GM18507 (cell line): Measurements from ENCODE around the gene CHD9.
"Not testable (repeated sequence)": the region's sequence is repeated elsewhere in the genome, so short reads cannot be mapped to it uniquely, and the experiment has no call there.

ENCODE experiments used
- DNase-seq: peaks from one replicate; pipeline ENCODE4 v3.0.0; 2011; ENCODE audit warnings: low read depth; ENCODE audit not compliant: insufficient read length; ENCODE audit errors: extremely low spot score
- FAIRE-seq: peaks from 2 replicates; lab custom pipeline; 2011; peaks lifted over from hg19 to GRCh38; lab: Jason Lieb, UNC

The CHD9 gene

DNA sequence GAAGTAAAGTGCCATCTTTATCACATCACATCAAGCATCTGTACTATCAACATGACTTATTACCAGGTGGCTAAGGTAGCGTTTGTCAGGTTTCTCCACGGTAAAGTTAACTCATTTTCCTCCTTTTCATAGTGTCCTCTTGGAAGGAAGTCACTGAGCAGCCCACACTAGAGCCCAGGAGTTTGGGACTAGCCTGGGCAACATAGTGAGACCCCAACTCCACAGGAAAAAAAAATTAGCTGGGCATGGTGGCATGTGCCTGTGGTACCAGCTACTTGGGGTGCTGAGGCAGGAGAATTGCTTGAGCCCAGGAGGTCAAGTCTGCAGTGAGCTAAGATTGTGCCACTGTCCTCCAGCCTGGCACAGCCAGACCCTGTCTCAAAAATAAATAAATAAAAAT is 12.9 kb downstream of the CHD9 start:
- no peak for FAIRE-seq
- DNase-seq: no peak

DNA sequence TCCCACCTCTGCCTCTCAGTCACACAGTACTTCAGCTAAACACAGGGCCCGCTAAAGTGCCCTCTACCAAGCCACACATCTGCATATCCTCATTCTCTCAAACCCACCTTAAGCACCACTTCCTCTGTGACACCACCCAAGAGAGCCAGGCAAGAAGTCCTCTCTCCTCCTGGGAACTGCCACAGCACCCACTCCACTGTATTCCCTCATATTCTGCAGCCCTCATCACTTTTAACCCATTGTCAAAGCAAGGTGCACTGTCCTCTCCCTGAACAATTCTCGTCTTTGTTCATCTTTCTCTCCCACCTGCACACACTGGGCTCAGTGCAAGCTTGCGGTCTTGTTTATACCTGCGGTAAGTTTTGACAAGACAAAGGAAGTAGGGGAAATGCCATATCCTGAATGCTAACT is 13.6 kb downstream of the CHD9 start:
- DNase-seq (no peak), FAIRE-seq (peak; percentile 75)

DNA sequence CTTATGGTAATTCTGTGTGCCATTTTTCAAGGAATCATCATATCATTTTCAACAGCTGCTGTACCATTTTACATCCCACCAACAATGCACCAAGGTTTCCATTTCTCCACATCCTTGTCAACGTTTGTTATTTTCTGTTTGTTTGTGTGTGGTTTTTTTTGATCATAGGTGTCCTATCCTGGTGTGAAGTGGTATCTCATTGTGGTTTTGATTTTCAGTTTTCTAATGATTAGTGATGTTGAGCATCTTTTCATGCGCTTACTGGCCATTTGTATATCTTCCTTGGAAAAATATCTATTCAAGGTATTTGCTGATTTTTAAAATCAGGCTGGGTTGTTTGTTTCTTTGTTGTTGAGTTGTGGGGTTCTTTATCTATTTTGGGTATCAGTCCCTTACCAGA is 15.0 kb downstream of the CHD9 start:
- peak; percentile 51 for FAIRE-seq
- DNase-seq: no peak

DNA sequence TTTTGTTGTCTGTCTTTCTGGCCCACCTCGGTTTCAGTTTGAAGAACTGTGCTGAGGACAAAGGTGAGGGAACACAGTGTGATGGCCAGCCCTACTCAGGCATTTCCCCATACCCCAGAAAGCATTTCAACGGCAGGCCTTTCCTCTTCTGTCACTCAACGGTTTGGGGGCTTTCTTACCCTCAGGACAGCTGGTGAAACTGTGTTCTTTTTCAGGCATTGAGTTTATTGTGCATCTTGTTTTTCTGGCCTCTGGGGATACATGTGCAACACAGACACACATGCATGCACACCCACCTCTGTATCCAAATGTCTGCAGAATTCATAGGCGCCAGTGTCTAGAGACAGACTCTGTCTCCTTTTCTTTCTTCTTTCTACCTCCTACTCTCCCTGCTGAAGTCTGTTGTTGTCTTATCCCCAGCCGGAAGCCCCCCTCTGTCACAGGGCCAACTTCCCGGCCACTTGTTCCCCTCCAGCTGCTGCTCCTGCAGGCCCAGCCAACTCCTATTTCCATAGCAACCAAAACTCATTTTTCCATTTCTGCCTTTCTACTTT is 17.0 kb downstream of the CHD9 start:
- DNase-seq (no peak), FAIRE-seq (peak; percentile 81)

- no peak for FAIRE-seq
Observed at GRCh38 chr16:53073022-53073421, 18.2 kb downstream of the CHD9 start.

DNA sequence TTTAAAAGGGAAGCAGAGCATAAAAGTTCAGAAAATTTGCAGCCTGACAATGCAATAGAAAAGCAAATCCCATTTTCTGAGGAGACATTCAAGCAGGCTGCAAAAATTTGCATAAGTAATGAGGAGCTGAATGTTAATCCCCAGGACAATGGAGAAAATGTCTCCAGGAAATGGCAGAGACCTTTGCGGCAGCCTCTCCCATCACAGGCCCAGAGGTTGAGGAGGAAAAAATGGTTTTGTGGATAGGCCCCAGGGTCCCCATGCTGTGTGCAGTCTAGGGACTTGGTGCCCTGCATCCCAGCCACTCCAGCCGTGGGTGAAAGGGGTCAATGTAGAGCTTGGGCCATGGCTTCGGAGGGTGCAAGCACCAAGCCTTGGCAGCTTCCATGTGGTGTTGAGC is 19.5 kb downstream of the CHD9 start:
- DNase-seq, FAIRE-seq: not testable (repeated sequence)

More at GRCh38 chr16:53073022-53073421, 18.2 kb downstream of the CHD9 start:
- no peak for DNase-seq

- FAIRE-seq, DNase-seq: not testable (repeated sequence)
Observed at GRCh38 chr16:53075461-53075860, 20.7 kb downstream of the CHD9 start.

GRCh38 chr16:53078247-53078646 is 23.5 kb downstream of the CHD9 start:
- DNase-seq (no peak), FAIRE-seq (no peak)

- FAIRE-seq (no peak), DNase-seq (no peak)
Observed at GRCh38 chr16:53078765-53079485, 24.1 kb downstream of the CHD9 start.

DNA sequence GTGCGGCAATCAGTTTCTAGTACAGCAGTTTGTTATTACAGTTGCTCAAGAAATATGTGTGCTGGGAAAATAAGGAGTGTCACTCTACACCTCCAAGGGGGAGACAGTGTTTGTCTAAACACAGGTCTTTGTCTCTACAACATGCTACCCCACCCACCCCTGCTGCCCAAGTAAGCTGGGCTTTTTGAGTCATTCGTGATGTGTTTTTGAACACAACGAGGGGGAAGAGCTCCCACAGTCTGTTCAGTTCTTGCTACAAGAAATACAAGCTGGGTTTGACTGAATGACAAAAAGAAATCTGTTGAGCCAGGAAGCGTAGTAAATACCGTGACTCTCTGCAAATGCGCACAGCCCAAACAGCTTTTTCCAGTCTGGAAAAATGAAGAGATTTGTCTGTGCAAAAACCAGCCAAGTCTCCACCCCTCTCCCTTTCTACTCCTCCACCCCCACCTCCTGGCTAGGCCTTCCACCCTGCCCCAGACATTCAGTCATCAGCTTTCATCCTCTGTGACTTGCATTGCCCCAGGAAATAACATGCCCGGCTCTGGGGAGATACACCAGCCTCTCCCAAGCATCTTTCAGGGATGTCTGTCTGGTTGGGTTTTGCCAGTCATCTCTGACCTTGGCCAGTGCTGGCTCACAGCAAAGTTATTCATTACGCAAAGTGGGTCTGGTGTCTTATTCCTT is 25.7 kb downstream of the CHD9 start:
- DNase-seq (no peak), FAIRE-seq (no peak)

DNA sequence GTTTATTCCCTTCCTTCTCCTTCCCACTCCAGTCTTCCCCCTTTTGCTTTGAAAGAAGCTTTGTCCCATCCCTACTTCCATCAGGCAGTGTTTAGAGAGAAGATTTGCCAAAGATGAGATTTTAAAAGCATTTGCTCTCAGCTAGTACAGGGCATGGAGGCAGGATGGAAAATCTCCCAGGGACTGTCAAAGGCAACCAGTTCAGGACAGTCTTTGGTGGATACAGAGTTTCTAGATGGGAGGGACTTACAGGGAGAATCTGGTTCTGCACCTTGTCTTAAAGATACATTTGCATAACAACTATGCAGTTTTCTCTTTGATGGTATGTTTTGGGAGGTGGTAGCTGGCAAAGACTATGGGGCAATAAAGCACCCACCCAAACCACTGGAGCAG is 26.2 kb downstream of the CHD9 start:
- no peak for FAIRE-seq

GRCh38 chr16:53081686-53082407 is 27.1 kb downstream of the CHD9 start:
- FAIRE-seq: no peak
- no peak for DNase-seq

More for the DNA sequence above, 26.2 kb downstream of the CHD9 start:
- DNase-seq: no peak

DNA sequence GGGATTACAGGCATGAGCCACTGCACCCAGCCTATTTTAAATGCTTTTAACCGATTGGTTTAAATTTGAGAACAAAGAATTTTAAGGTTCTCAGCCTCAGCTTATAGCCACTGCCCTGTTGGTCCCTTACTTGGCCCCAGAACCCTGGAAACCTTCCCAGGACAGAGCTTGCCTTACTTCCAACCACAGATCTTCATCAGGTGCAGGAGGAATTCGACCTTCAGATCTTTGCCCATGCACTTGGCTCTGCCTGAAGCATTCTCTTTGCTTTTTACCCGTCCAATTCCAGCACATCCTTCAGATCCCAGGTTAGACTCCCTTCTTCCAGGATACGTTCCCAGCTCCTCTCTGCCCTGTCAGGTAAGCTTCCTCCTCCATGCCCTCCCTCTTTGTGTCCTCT is 27.7 kb downstream of the CHD9 start:
- no peak for DNase-seq
- FAIRE-seq: no peak

- FAIRE-seq (no peak), DNase-seq (no peak)
Observed at GRCh38 chr16:53083119-53083518, 28.3 kb downstream of the CHD9 start.

DNA sequence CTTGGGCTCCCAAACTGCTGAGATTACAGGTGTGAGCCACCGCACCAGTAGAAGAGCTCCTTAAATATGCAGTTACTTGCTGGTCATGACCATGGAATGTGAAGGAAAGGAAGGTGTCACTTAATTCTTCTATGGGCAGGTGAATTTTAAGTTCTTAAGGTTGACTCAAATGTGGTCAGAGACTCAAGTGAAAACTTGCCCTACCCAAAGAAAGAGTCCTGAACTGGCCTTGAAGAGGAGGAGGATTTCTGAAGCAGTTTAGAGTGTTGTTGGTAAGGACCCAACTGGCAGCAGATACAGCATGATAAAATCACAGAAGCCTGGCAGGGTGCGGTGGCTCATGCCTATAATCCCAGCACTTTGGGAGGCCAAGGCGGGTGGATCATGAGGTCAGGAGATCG is 29.4 kb downstream of the CHD9 start:
- FAIRE-seq (no peak), DNase-seq (no peak)

DNA sequence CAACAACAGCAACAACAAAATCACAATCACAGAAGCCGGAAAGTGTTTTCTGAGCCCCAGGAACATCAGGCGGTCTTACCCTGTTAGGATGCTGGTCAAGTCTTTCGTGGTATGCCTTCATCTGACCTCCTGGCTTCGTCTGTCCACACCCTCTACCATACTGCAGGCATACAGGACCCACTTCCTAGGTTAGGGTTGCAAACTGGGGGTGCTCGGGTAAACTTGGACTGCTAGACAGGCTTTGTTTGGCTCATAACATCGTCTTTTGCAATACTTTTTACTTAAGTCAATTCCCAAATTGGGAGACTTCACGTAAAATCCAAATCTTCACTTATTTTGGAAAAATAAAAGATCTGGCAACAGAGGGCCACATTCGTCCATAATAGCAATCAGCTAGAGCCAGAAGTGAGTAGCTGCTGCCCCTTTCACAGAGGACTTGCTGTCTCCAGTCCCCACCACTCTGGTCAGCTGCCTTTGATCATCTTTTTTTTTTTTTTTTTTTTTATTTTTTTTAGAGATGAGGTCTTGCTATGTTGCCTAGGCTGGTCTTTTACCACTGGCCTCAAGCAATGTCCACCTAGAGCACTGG is 30.0 kb downstream of the CHD9 start:
- no peak for FAIRE-seq
- DNase-seq: no peak

DNA sequence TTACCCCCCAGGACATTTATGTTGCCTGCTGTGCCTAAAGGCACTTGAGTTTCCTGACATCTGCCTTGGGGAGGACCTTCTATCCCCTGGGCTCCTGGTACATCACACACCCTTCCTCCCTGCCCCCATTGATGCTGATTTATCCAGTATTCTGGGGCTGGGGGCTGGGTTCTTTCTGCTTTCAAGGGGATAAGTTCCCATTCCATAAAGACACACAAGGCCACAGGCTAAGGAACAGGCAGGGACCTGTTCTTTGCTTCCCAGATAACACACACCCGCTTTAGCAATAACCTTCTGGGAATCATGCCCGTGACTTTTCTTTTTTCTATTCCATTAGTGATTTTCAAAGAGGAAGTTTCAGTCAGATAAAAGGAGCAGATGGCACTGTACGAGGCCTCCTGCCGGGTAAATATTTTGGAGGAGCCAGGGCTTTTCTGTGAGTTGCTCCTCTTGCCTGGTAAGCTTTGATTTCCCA is 30.6 kb downstream of the CHD9 start:
- DNase-seq (no peak), FAIRE-seq (no peak)

DNA sequence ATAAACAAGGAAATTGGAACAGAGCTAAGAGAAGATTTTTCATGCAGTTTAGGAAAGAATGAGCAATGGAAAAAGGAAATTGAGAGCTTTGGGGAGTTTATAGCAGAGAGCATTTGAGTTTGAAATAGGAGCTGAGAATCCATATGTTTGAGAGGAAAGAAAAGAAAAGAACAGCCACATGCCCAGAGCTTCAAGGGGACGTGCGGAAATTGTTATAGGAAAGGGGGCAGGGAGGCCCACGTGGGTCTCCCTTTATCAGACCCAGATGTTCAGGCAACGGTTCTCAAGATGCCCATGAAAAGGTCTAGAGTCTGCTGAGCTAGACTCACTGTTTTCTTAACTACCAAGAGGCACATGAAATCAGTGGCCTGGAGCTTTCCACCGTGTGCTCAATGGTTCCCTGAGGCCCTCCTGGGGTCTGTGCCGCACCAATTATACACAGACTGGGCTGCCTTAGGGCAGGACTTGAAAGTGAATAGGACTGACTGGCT is 31.2 kb downstream of the CHD9 start:
- FAIRE-seq (no peak), DNase-seq (no peak)

DNA sequence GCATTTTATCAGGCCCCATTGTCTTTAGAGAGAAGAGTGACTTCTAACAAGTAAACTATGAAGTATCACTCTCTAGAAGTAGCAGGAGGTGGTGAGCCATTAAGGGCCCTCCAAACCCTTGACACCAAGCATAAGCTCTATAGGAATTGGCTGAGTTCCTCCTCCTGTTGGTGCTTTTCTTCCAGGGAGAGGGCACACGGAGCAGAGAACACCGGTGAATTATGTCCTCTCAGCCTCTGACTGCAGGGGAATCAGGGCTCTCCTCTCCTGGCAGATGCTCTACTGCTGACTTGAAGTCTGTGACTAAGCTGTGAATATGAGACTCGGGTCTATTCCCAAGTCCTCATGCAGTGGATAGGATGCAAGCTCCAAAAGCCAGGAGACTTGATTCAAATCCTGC is 32.3 kb downstream of the CHD9 start:
- DNase-seq: no peak
- no peak for FAIRE-seq
